ENCODE results near the gene RAP1A.
A peak's percentile ranks its signal among the peaks of the same experiment; 100 is the strongest.

Gene RAP1A

DNA sequence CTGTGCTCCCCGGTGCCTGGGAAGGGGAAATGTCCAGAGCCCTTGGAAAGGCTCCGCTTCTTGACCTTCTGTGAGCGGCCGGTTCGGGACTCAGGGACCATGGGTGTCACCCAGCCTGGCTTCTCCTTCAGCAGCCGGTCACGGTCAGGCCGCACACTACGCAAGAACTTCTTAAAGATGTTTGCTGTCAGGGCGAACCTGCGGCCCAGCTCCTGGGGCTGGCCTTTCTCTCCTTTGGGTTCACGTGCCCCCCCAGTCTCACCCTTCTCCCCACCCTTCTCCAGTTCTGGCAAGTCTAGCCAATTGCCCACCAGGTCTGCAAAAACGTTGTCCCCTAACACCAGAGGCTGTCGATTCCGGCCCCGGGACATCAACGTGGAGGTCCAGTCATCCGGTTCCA is 107.5 kb downstream of the RAP1A start:
- H3K4me1 Mint-ChIP-seq = peaks cover 71% of the 10 kb centered on the region
- H3K27me3 Mint-ChIP-seq (ENCODE audit: low read depth, poor library complexity) = peaks cover 3% of the 10 kb centered on the region
- TF ChIP-seq, protein P1, sequence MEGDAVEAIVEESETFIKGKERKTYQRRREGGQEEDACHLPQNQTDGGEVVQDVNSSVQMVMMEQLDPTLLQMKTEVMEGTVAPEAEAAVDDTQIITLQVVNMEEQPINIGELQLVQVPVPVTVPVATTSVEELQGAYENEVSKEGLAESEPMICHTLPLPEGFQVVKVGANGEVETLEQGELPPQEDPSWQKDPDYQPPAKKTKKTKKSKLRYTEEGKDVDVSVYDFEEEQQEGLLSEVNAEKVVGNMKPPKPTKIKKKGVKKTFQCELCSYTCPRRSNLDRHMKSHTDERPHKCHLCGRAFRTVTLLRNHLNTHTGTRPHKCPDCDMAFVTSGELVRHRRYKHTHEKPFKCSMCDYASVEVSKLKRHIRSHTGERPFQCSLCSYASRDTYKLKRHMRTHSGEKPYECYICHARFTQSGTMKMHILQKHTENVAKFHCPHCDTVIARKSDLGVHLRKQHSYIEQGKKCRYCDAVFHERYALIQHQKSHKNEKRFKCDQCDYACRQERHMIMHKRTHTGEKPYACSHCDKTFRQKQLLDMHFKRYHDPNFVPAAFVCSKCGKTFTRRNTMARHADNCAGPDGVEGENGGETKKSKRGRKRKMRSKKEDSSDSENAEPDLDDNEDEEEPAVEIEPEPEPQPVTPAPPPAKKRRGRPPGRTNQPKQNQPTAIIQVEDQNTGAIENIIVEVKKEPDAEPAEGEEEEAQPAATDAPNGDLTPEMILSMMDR (IDR thresholded peaks at IDR 0.05) = no peak
- DNase-seq = no peak
- no peaks in the 10 kb centered on the region for H3K9me3 Mint-ChIP-seq
- peak overlapping the region; percentile 33 for H3K4me3 Mint-ChIP-seq
- H3K36me3 Mint-ChIP-seq (ENCODE audit: low read depth) = peaks cover 5% of the 10 kb centered on the region
- no peak overlapping the region for H3K27ac Mint-ChIP-seq

DNA sequence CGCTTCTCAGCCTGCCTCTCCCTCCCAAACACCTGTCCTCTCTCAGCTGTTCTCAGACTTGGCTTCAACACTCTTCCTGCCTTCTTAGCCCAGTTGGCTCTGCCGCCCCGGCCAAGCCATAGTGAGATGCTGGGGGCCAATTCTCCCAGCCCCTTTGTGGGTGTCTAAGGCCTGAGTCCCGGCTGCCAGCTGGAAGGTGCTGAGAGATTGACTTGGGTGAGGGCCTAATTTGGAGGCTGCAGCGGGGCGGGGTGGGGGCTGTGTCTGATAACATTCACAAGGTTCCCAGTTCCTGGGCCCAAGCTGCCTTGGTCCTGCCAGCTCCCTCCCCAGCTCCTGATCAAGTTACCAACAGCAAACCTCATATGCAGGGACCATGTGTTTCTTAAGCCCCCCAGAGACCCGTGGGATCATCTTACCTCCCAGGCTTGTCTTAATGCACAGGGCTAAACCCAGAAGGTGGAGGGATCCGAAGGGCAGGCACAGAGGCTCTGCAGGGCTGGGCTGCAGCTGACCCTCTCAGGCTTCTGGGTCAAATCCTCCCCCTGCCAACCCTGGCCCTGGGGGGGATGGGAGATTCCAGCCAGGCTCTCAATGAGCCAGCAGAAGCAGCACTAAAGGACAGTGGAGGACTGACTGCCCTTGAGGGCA is 109.8 kb downstream of the RAP1A start:
- TF ChIP-seq, protein P1 (IDR thresholded peaks at IDR 0.05) = no peak
- Mint-ChIP-seq H3K27me3 (ENCODE audit: low read depth, poor library complexity) (peaks cover 2% of the 10 kb centered on the region), H3K4me3 (peak overlapping the region; percentile 37), H3K9me3 (no peaks in the 10 kb centered on the region), H3K27ac (peak overlapping the region; percentile 80), H3K36me3 (ENCODE audit: low read depth) (peaks cover 5% of the 10 kb centered on the region), H3K4me1 (peaks cover 66% of the 10 kb centered on the region)
- peak; percentile 68 for DNase-seq

DNA sequence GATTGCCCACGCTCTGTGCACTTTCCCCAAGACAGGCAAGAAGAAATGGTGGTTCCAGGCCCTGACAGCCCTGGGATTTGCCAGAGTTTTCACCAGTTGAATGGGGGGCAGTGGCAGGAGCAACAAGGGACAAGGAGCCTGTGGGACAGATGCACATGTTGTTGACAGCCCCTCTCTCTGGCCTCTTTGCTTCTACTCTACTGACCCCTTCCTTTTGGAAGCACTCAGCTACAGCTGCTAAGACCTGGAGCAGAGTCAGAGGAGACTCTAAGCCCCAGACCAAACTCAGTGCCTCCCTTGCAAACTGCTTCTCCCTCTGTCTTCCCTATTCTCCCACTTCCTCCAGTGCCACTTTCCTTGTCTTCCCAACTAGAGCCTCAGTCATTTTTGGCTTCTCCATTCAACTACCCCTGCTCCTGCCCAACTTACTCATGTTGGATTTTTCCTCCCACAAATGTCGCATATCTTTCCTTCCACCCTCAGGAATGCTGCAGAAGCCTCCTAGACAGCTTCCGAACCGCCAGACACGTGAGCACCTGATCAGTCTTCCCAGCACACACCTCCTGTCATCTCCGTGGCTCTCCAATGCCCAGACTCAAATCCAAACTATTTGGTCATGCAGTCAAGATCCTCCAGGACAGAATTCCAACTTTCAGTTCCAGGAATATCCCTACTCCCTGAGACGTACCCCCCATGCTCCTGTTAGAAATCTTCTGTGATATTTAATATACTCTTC is 110.5 kb downstream of the RAP1A start:
- H3K9me3 Mint-ChIP-seq = no peaks in the 10 kb centered on the region
- H3K36me3 Mint-ChIP-seq (ENCODE audit: low read depth) = peaks cover 5% of the 10 kb centered on the region
- DNase-seq = no peak
- H3K27me3 Mint-ChIP-seq (ENCODE audit: low read depth, poor library complexity) = peaks cover 2% of the 10 kb centered on the region
- H3K27ac Mint-ChIP-seq = peak overlapping the region; percentile 80
- peaks cover 59% of the 10 kb centered on the region for H3K4me1 Mint-ChIP-seq
- H3K4me3 Mint-ChIP-seq = peak overlapping the region; percentile 37
- TF ChIP-seq, protein P1 (IDR thresholded peaks at IDR 0.05) = no peak

DNA sequence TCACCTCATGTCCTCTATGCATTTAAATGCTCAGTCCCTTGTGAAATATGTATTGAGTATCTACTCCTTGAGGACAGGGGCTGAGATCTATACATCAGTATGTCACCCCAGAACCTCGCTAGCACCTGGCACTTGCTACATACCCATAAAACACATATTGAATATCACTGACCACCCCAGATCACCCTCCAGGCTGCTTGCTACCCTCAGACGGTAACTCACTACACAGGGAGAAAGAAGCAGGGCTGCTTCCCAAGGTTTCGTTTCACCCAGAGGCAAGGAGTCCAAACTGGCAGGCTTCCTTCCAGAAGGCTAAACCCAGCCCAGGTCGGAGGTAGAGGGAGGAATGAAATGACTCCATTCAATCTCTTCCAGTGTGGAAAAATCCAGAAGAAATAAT is 111.1 kb downstream of the RAP1A start:
- peak overlapping the region; percentile 37 for H3K4me3 Mint-ChIP-seq

DNA sequence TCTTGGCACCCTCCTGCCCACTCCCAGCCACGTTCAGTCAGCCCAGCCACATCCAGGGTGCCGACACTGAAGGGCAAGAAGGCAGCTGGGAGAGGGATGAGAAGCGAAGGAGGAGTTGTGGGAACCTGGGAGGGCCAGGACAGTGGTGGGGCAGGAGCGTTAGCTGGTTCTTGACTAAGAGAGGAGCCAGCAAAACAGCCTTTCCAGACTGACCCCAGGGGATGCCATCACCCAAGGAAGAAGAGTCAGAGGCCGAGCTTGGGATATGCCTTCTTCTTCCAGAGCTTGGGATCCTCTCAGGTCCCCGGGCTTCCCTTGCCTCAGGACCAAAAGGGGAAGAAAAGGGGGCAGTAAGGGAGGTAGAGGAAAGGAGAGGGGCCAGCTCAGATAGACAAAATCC is 112.4 kb downstream of the RAP1A start:
- no peak for DNase-seq
- Mint-ChIP-seq H3K27me3 (ENCODE audit: low read depth, poor library complexity) (peaks cover 2% of the 10 kb centered on the region), H3K27ac (no peak overlapping the region), H3K9me3 (no peaks in the 10 kb centered on the region), H3K4me1 (peaks cover 41% of the 10 kb centered on the region), H3K36me3 (ENCODE audit: low read depth) (peaks cover 5% of the 10 kb centered on the region), H3K4me3 (no peak overlapping the region)
- TF ChIP-seq, protein P1 (IDR thresholded peaks at IDR 0.05) = no peak

More for the DNA sequence above, 111.1 kb downstream of the RAP1A start:
- Mint-ChIP-seq H3K27me3 (ENCODE audit: low read depth, poor library complexity) (peaks cover 2% of the 10 kb centered on the region), H3K4me1 (peaks cover 53% of the 10 kb centered on the region), H3K9me3 (no peaks in the 10 kb centered on the region), H3K36me3 (ENCODE audit: low read depth) (peaks cover 5% of the 10 kb centered on the region), H3K27ac (peak overlapping the region; percentile 80)
- no peak for DNase-seq
- TF ChIP-seq, protein P1 (IDR thresholded peaks at IDR 0.05) = no peak
